NCI-H2107 (cell line): ENCODE results near the gene MYPN.
A peak's percentile ranks its signal among the peaks of the same experiment; 100 is the strongest.
"Not testable (repeated sequence)": the region's sequence is repeated elsewhere in the genome, so short reads cannot be mapped to it uniquely, and the experiment has no call there.

Source experiments
- DNase-seq: peaks from one replicate; lab custom pipeline; 2025; lab: John Stamatoyannopoulos, UW

MYPN gene

GRCh38 chr10:68231106-68231816 is 122.0 kb downstream of the MYPN start:
- peak; percentile 7 for DNase-seq

GRCh38 chr10:68231817-68232251 is 122.5 kb downstream of the MYPN start, which contains the start of gene ATOH7:
ATOH7 (minus strand) TSS chr10:68232113; CDS start chr10:68231677, 436 bp downstream.
- no peak for DNase-seq

GRCh38 chr10:68233046-68233445 is 123.8 kb downstream of the MYPN start:
- no peak for DNase-seq

- no peak for DNase-seq
Measured at GRCh38 chr10:68235111-68235510, 125.8 kb downstream of the MYPN start.

GRCh38 chr10:68235581-68235980 is 126.3 kb downstream of the MYPN start:
- DNase-seq = no peak

- DNase-seq = no peak
Measured at GRCh38 chr10:68237173-68237572, 127.9 kb downstream of the MYPN start.

- no peak for DNase-seq
Measured at GRCh38 chr10:68238371-68238770, 129.1 kb downstream of the MYPN start.

- DNase-seq = no peak
Measured at GRCh38 chr10:68239069-68239468, 129.8 kb downstream of the MYPN start.

- no peak for DNase-seq
Measured at GRCh38 chr10:68239596-68240150, 130.4 kb downstream of the MYPN start.

GRCh38 chr10:68242051-68242450 is 132.8 kb downstream of the MYPN start:
- DNase-seq = no peak

GRCh38 chr10:68246397-68246796 is 137.1 kb downstream of the MYPN start:
- DNase-seq = not testable (repeated sequence)

- DNase-seq = no peak
Measured at GRCh38 chr10:68247931-68248330, 138.6 kb downstream of the MYPN start.

GRCh38 chr10:68249297-68249696 is 140.0 kb downstream of the MYPN start:
- DNase-seq = no peak

GRCh38 chr10:68251151-68251550 is 141.9 kb downstream of the MYPN start:
- no peak for DNase-seq

- DNase-seq = no peak
Measured at GRCh38 chr10:68251625-68252495, 142.6 kb downstream of the MYPN start.

- no peak for DNase-seq
Measured at GRCh38 chr10:68253346-68253745, 144.1 kb downstream of the MYPN start.

GRCh38 chr10:68261132-68261856 is 152.0 kb downstream of the MYPN start:
- no peak for DNase-seq
